Measurements from ENCODE around the gene SLIT3.

The SLIT3 gene

GRCh38 chr5:169336242-169336641 is 35.3 kb upstream of the SLIT3 start:
- H3K9ac ChIP-seq (ENCODE audit: low read length): no peak overlapping the region
- H3F3A ChIP-seq (ENCODE audit: insufficient read depth): no peaks in the 10 kb centered on the region
- H3K4me3 ChIP-seq (ENCODE audit: insufficient read depth, low read length, poor library complexity, severe bottlenecking): no peak overlapping the region
- TF ChIP-seq EZH2phosphoT487 (conservative IDR thresholded peaks at IDR 0.05; ENCODE audit: low read length): no peak
- no peak for TF ChIP-seq CTCF (IDR thresholded peaks at IDR 0.05; ENCODE audit: insufficient read depth, low read length, poor library complexity, severe bottlenecking)
- H3K9me2 ChIP-seq (replicated peaks; ENCODE audit: insufficient read depth, low read length): no peaks in the 10 kb centered on the region
- H3K27me3 ChIP-seq (ENCODE audit: low read length): no peaks in the 10 kb centered on the region
- H4K20me1 ChIP-seq (ENCODE audit: low read depth, low read length): no peaks in the 10 kb centered on the region
- no peaks in the 10 kb centered on the region for H3K36me3 ChIP-seq (ENCODE audit: low read length)
- H3K27ac ChIP-seq (ENCODE audit: low read depth, low read length): no peak overlapping the region
- no peaks in the 10 kb centered on the region for H3K79me2 ChIP-seq (ENCODE audit: insufficient read depth, low read length)
- H3K4me2 ChIP-seq (ENCODE audit: low read depth, low read length, poor library complexity, severe bottlenecking): no peak overlapping the region
- H3K9me3 ChIP-seq (ENCODE audit: insufficient read depth, low read length): no peaks in the 10 kb centered on the region
- H2AFZ ChIP-seq (ENCODE audit: low read depth, low read length, severe bottlenecking): no peak overlapping the region

DNA sequence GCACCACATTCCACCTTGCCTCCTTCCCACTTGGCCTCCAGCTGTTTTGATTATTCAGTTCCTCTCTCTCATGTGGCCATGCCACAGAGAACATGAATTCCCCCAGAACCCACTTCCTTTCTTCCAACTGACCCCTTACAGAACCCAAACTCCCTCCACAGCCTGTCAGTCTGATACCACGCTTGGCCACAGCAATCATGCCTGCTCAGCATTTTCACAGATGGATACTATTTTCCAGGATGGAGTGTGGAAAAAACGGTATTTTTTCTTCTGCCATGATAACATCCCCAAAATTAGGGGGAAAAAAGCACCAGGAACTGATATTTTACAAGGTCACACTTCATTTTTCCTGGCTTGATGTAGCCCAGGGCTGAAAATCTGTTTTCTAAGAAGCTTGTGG is 34.9 kb upstream of the SLIT3 start:
- no peaks in the 10 kb centered on the region for H3K27me3 ChIP-seq (ENCODE audit: low read length)
- TF ChIP-seq EZH2phosphoT487 (conservative IDR thresholded peaks at IDR 0.05; ENCODE audit: low read length): no peak
- no peak for TF ChIP-seq CTCF (IDR thresholded peaks at IDR 0.05; ENCODE audit: insufficient read depth, low read length, poor library complexity, severe bottlenecking)
- no peak overlapping the region for H3K9ac ChIP-seq (ENCODE audit: low read length)
- no peaks in the 10 kb centered on the region for H3K79me2 ChIP-seq (ENCODE audit: insufficient read depth, low read length)
- no peaks in the 10 kb centered on the region for H3K9me2 ChIP-seq (replicated peaks; ENCODE audit: insufficient read depth, low read length)
- H3K4me2 ChIP-seq (ENCODE audit: low read depth, low read length, poor library complexity, severe bottlenecking): no peak overlapping the region
- H3K4me3 ChIP-seq (ENCODE audit: insufficient read depth, low read length, poor library complexity, severe bottlenecking): no peak overlapping the region
- no peaks in the 10 kb centered on the region for H3K36me3 ChIP-seq (ENCODE audit: low read length)
- H4K20me1 ChIP-seq (ENCODE audit: low read depth, low read length): no peaks in the 10 kb centered on the region
- no peak overlapping the region for H3K27ac ChIP-seq (ENCODE audit: low read depth, low read length)
- H3F3A ChIP-seq (ENCODE audit: insufficient read depth): no peaks in the 10 kb centered on the region
- H3K9me3 ChIP-seq (ENCODE audit: insufficient read depth, low read length): no peaks in the 10 kb centered on the region
- H2AFZ ChIP-seq (ENCODE audit: low read depth, low read length, severe bottlenecking): no peak overlapping the region

DNA sequence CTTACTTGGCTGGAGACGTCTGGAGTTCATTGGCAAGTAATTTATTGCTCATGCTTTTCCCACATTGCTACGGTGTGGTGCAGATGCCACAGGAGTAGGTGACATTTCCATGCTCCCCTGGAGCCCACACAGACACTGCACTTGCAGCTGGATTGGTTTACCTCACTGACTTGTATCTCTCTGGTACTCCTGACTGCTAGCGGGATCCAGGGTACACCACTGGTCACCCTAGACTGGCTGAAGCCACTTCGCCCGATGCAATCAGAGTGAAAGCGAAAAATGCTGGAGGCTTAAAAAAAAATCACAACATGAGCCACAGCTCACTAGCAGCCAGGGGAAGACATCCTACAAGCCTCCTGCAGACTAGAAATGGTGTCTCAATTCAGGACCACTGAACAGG is 32.6 kb upstream of the SLIT3 start:
- H3K36me3 ChIP-seq (ENCODE audit: low read length): no peaks in the 10 kb centered on the region
- no peak for TF ChIP-seq CTCF (IDR thresholded peaks at IDR 0.05; ENCODE audit: insufficient read depth, low read length, poor library complexity, severe bottlenecking)
- TF ChIP-seq EZH2phosphoT487 (conservative IDR thresholded peaks at IDR 0.05; ENCODE audit: low read length): no peak
- H3K9me2 ChIP-seq (replicated peaks; ENCODE audit: insufficient read depth, low read length): no peaks in the 10 kb centered on the region
- H4K20me1 ChIP-seq (ENCODE audit: low read depth, low read length): no peaks in the 10 kb centered on the region
- H3K9me3 ChIP-seq (ENCODE audit: insufficient read depth, low read length): no peaks in the 10 kb centered on the region
- H3K79me2 ChIP-seq (ENCODE audit: insufficient read depth, low read length): no peaks in the 10 kb centered on the region
- no peak overlapping the region for H2AFZ ChIP-seq (ENCODE audit: low read depth, low read length, severe bottlenecking)
- no peak overlapping the region for H3K9ac ChIP-seq (ENCODE audit: low read length)
- no peak overlapping the region for H3K4me2 ChIP-seq (ENCODE audit: low read depth, low read length, poor library complexity, severe bottlenecking)
- no peaks in the 10 kb centered on the region for H3K27me3 ChIP-seq (ENCODE audit: low read length)
- no peak overlapping the region for H3K27ac ChIP-seq (ENCODE audit: low read depth, low read length)
- H3F3A ChIP-seq (ENCODE audit: insufficient read depth): no peaks in the 10 kb centered on the region
- no peak overlapping the region for H3K4me3 ChIP-seq (ENCODE audit: insufficient read depth, low read length, poor library complexity, severe bottlenecking)

Data from SU-DHL-6 (cell line).